ENCODE results near the gene HOMEZ. TPM values are rescaled to one million over a fixed set of nuclear protein-coding genes. Genes with fewer than 3 reads are reported as not detected.
A peak's percentile ranks its signal among the peaks of the same experiment; 100 is the strongest.
"Not testable (repeated sequence)": the region's sequence is repeated elsewhere in the genome, so short reads cannot be mapped to it uniquely, and the experiment has no call there.

The HOMEZ gene
- 10 to 100 TPM in 3 of 5 donors, 1 to 10 TPM in 2; 6.2 to 17.5 (median 15.1) TPM for total RNA-seq
- 11.2 TPM for total RNA-seq (2013)

DNA sequence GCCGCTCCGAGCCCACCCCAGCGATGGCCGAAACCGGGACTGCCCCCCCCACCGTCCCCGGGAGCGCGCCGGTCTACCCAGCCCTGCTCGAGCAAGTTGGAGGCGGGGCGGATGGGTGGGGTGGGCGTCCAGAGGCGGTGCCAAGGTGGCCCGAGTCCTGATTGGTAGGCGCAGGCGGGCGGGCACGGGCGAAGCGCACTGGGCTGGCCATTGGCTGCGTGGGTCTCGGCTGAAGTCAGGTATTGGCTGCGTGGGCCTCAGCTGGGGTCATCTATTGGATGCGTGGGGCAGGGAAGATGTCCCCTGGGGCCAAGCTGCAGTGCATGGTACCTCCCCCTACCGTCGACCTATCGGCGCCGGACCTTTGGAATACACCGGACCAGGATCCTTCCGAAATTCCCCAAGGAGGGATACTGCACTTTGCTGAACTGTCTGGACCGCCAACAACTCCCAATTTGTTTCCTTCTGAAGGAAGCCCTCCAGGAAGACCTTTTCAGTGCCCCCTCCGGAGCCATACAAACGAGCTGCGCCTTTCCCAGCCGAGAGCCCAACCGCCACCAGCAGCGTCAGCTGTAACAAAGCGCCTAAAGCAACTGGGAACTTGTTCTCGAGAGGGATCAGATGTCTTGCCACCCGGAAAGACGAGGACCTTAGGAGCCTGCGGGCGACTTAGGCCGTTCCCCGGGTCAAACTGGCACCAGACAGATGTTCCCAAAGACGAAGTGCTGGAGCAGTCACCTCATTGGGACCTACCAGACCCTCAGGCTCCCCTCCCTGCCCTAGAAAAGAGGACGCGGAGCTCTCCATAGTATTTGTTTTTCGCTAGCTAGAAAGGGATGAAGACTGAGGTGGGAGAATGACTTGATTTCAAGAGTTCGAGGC is at the start of gene HOMEZ:
Gene HOMEZ (minus strand): TSS at position 113 of the 882 bp plus-strand sequence. CDS start 180 bp downstream, outside the sequence.
- DNase-seq (peak; percentile 91 to 98 (median 95)), ATAC-seq (replicated peaks in 1 of 4) (peak; percentile 97 to 99 (median 98))
- Histone ChIP-seq H3K4me1 (ENCODE audit: control insufficient read depth in 1 of 2, extremely low read depth in 1 of 2, insufficient read depth in 2 of 2, low read length in 2 of 2) (peaks cover 9 to 14% of the 10 kb centered on the region in 2 experiments), H3K9me3 (no peaks in the 10 kb centered on the region), H3K36me3 (ENCODE audit: control insufficient read depth in 2 of 2, extremely low read depth in 1 of 2, insufficient read depth in 1 of 2, low read length in 1 of 2) (no peaks in the 10 kb centered on the region), H3K4me3 (ENCODE audit: control insufficient read depth in 1 of 2, extremely low read depth in 1 of 2, low read length in 1 of 2) (peak within 1 kb of the TSS; percentile 61 to 83), H3K27ac (ENCODE audit: low read length) (peak within 1 kb of the TSS; percentile 67), H3K27me3 (replicated peaks in 1 of 2; ENCODE audit: control insufficient read depth in 2 of 2, extremely low read depth in 1 of 2, insufficient read depth in 2 of 2, low read length in 1 of 2) (no peaks in the 10 kb centered on the region)
- Mint-ChIP-seq H3K27ac (peak within 1 kb of the TSS; percentile 94 to 98), H3K4me1 (peaks cover 29 to 37% (median 30%) of the 10 kb centered on the region in 3 donors), H3K9me3 (no peaks in the 10 kb centered on the region), H3K4me3 (peak within 1 kb of the TSS; percentile 94 to 97 (median 96)), H3K36me3 (no peaks in the 10 kb centered on the region), H3K27me3 (no peaks in the 10 kb centered on the region)
- POLR2A ChIA-PET: interaction anchor here (0.6 to 1.2 kb wide), 5 partner anchors 14 to 248 kb away, joined by 3 to 7 read pairs (median 4); partner anchors contain the start of gene PABPN1 (in 1 of the 2)
- CTCF ChIA-PET: interaction anchor here (0.5 to 2.0 kb wide), 13 partner anchors 8 to 189 kb away, joined by 3 to 11 read pairs (median 4); partner anchors contain the start of genes PABPN1 (in 1 of the 2) and PPP1R3E (in 1 of the 2)
- WGBS (ENCODE audit: insufficient coverage): under 1% methylated on average over 40 of the region's 53 CpGs

DNA sequence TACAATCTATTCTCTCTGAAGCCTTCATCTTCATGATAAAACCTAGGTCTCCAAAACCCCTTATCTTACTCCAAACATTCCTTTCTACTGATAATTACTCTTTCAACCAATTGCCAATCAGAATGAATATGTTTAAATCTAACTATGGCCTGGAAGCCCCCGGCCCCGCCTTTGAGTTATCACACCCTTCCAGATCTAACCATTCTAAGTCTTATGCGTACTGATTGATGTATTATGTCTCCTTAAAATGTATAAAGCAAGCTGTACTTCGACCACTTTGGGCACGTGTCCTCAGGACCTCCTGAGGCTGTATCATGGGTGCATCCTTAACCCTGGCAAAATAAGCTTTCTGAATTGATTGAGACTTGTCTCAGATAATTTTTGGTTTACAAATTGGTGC is 49.7 kb upstream of the HOMEZ start:
- POLR2A ChIA-PET: no interaction called here
- Mint-ChIP-seq H3K9me3 (no peaks in the 10 kb centered on the region), H3K4me3 (no peak overlapping the region), H3K4me1 (no peaks in the 10 kb centered on the region), H3K36me3 (peaks cover 4% of the 10 kb centered on the region), H3K27me3 (peaks cover 16 to 24% of the 10 kb centered on the region in 2 donors), H3K27ac (no peak overlapping the region)
- DNase-seq (no peak), ATAC-seq (replicated peaks in 1 of 4) (no peak)
- H3K9me3 ChIP-seq: no peaks in the 10 kb centered on the region
- no peak overlapping the region for H3K27ac ChIP-seq (ENCODE audit: low read length)
- WGBS (ENCODE audit: insufficient coverage): no CpG with 5 or more reads among the region's 5 CpGs
- no peak overlapping the region for H3K4me3 ChIP-seq (ENCODE audit: control insufficient read depth in 1 of 2, extremely low read depth in 1 of 2, low read length in 1 of 2)
- CTCF ChIA-PET: no interaction called here
- peaks cover 0 to 8% of the 10 kb centered on the region in 2 experiments for H3K27me3 ChIP-seq (replicated peaks in 1 of 2; ENCODE audit: control insufficient read depth in 2 of 2, extremely low read depth in 1 of 2, insufficient read depth in 2 of 2, low read length in 1 of 2)
- H3K4me1 ChIP-seq (ENCODE audit: control insufficient read depth in 1 of 2, extremely low read depth in 1 of 2, insufficient read depth in 2 of 2, low read length in 2 of 2): no peaks in the 10 kb centered on the region
- H3K36me3 ChIP-seq (ENCODE audit: control insufficient read depth in 2 of 2, extremely low read depth in 1 of 2, insufficient read depth in 1 of 2, low read length in 1 of 2): no peaks in the 10 kb centered on the region

- H3K27ac ChIP-seq (ENCODE audit: low read length): no peak overlapping the region
- H3K4me1 ChIP-seq (ENCODE audit: control insufficient read depth in 1 of 2, extremely low read depth in 1 of 2, insufficient read depth in 2 of 2, low read length in 2 of 2): peaks cover 0 to 2% of the 10 kb centered on the region in 2 experiments
- no peak overlapping the region for H3K4me3 Mint-ChIP-seq
- H3K27me3 Mint-ChIP-seq: no peaks in the 10 kb centered on the region
- peak in 31 of 35 experiments; percentile 16 to 84 (median 47) for DNase-seq
- H3K9me3 Mint-ChIP-seq: no peaks in the 10 kb centered on the region
- peaks cover 2 to 6% (median 6%) of the 10 kb centered on the region in 3 donors for H3K4me1 Mint-ChIP-seq
- H3K27ac Mint-ChIP-seq: no peak overlapping the region
- 69% methylated on average over 3 of the region's 4 CpGs for WGBS (ENCODE audit: insufficient coverage)
- no peaks in the 10 kb centered on the region for H3K9me3 ChIP-seq
- H3K36me3 ChIP-seq (ENCODE audit: control insufficient read depth in 2 of 2, extremely low read depth in 1 of 2, insufficient read depth in 1 of 2, low read length in 1 of 2): peaks cover 6 to 25% of the 10 kb centered on the region in 2 donors
- no peak overlapping the region for H3K4me3 ChIP-seq (ENCODE audit: control insufficient read depth in 1 of 2, extremely low read depth in 1 of 2, low read length in 1 of 2)
- H3K36me3 Mint-ChIP-seq: peaks cover 15% of the 10 kb centered on the region
- POLR2A ChIA-PET: no interaction called here
- CTCF ChIA-PET: interaction anchor here (0.6 to 1.2 kb wide), 3 partner anchors 10 to 691 kb away, joined by 3 to 4 read pairs (median 3); no protein-coding TSS in a partner anchor
- H3K27me3 ChIP-seq (replicated peaks in 1 of 2; ENCODE audit: control insufficient read depth in 2 of 2, extremely low read depth in 1 of 2, insufficient read depth in 2 of 2, low read length in 1 of 2): peaks cover 0 to 6% of the 10 kb centered on the region in 2 experiments
- ATAC-seq (replicated peaks in 1 of 4): peak; percentile 61 to 81 (median 74)
These were observed 42.2 kb upstream of the HOMEZ start for GRCh38 chr14:23327947-23328744.

- Histone ChIP-seq H3K27me3 (replicated peaks in 1 of 2; ENCODE audit: control insufficient read depth in 2 of 2, extremely low read depth in 1 of 2, insufficient read depth in 2 of 2, low read length in 1 of 2) (peaks cover 0 to 2% of the 10 kb centered on the region in 2 experiments), H3K9me3 (no peaks in the 10 kb centered on the region), H3K27ac (ENCODE audit: low read length) (no peak overlapping the region), H3K4me3 (ENCODE audit: control insufficient read depth in 1 of 2, extremely low read depth in 1 of 2, low read length in 1 of 2) (no peak overlapping the region), H3K36me3 (ENCODE audit: control insufficient read depth in 2 of 2, extremely low read depth in 1 of 2, insufficient read depth in 1 of 2, low read length in 1 of 2) (peaks cover 6 to 32% of the 10 kb centered on the region in 2 donors), H3K4me1 (ENCODE audit: control insufficient read depth in 1 of 2, extremely low read depth in 1 of 2, insufficient read depth in 2 of 2, low read length in 2 of 2) (peaks cover 6 to 15% of the 10 kb centered on the region in 2 experiments)
- no peak for DNase-seq
- no peak overlapping the region for H3K4me3 Mint-ChIP-seq
- no peak overlapping the region for H3K27ac Mint-ChIP-seq
- H3K4me1 Mint-ChIP-seq: peaks cover 16 to 19% (median 19%) of the 10 kb centered on the region in 3 donors
- ATAC-seq (replicated peaks in 1 of 4): no peak
- H3K27me3 Mint-ChIP-seq: no peaks in the 10 kb centered on the region
- H3K36me3 Mint-ChIP-seq: peaks cover 23% of the 10 kb centered on the region
- CTCF ChIA-PET: interaction anchor here (0.7 to 1.1 kb wide), 5 partner anchors 13 to 604 kb away, joined by 3 to 5 read pairs (median 3); no protein-coding TSS in a partner anchor
- H3K9me3 Mint-ChIP-seq: no peaks in the 10 kb centered on the region
- WGBS (ENCODE audit: insufficient coverage): 91% methylated on average over 8 of the region's 13 CpGs
- POLR2A ChIA-PET: interaction anchor here in 1 of 2 donors (0.7 to 1.1 kb wide), 2 partner anchors 18 to 256 kb away, joined by 3 read pairs; no protein-coding TSS in a partner anchor
These were observed 40.8 kb upstream of the HOMEZ start for GRCh38 chr14:23326491-23327332.

GRCh38 chr14:23325746-23326145 is 39.8 kb upstream of the HOMEZ start:
- DNase-seq; H3K27me3 ChIP-seq (replicated peaks in 1 of 2; ENCODE audit: control insufficient read depth in 2 of 2, extremely low read depth in 1 of 2, insufficient read depth in 2 of 2, low read length in 1 of 2); ATAC-seq (replicated peaks in 1 of 4); H3K4me3 ChIP-seq (ENCODE audit: control insufficient read depth in 1 of 2, extremely low read depth in 1 of 2, low read length in 1 of 2); POLR2A ChIA-PET; H3K9me3 ChIP-seq; H3K27me3 Mint-ChIP-seq; H3K4me3 Mint-ChIP-seq; H3K9me3 Mint-ChIP-seq; H3K27ac ChIP-seq (ENCODE audit: low read length); H3K27ac Mint-ChIP-seq: not testable (repeated sequence)
- WGBS (ENCODE audit: insufficient coverage): no CpG with 5 or more reads among the region's 5 CpGs
- H3K36me3 Mint-ChIP-seq: peaks cover 23% of the 10 kb centered on the region
- H3K4me1 Mint-ChIP-seq: peaks cover 16 to 22% (median 21%) of the 10 kb centered on the region in 3 donors
- CTCF ChIA-PET: interaction anchor here (0.5 to 0.7 kb wide), 3 partner anchors 47 to 605 kb away, joined by 3 read pairs; no protein-coding TSS in a partner anchor
- Histone ChIP-seq H3K4me1 (ENCODE audit: control insufficient read depth in 1 of 2, extremely low read depth in 1 of 2, insufficient read depth in 2 of 2, low read length in 2 of 2) (peaks cover 6 to 17% of the 10 kb centered on the region in 2 experiments), H3K36me3 (ENCODE audit: control insufficient read depth in 2 of 2, extremely low read depth in 1 of 2, insufficient read depth in 1 of 2, low read length in 1 of 2) (peaks cover 6 to 32% of the 10 kb centered on the region in 2 donors)

Measured in T-cell (primary cell).